Measurements from ENCODE around the gene CDK15.

CDK15 gene

DNA sequence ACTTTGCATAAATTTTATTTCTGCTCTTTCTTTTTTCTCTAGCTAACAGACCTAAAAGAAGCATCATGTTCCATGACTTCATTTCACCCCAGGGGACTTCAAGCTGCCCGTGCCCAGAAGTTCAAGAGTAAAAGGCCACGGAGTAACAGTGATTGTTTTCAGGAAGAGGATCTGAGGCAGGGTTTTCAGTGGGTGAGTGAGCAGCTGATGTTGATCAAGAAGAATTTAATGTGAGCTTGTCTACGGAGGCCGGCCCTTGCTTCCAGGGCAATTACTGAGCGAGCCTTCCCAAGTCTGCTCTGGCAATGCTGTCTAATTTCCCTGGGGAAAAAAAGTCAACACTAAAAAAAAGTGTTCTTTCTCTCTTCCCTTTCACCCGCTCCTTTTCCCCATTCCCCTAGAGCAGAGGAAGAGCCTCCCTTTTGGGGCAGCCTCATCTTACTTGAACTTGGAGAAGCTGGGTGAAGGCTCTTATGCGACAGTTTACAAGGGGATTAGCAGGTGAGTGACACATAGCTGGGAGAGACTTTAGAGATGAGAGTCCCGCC lies 1.2 kb downstream of the CDK15 start (continued):
- TF ChIP-seq ZNF214 (tag by site-specific recombination; IDR thresholded peaks at IDR 0.05; ENCODE audit: borderline replicate concordance) = no peak
- TF ChIP-seq ZNF184 (tag by site-specific recombination; IDR thresholded peaks at IDR 0.05) = no peak
- no peak for TF ChIP-seq KLF8 (tag by site-specific recombination; IDR thresholded peaks at IDR 0.05)
- TF ChIP-seq, protein P1, sequence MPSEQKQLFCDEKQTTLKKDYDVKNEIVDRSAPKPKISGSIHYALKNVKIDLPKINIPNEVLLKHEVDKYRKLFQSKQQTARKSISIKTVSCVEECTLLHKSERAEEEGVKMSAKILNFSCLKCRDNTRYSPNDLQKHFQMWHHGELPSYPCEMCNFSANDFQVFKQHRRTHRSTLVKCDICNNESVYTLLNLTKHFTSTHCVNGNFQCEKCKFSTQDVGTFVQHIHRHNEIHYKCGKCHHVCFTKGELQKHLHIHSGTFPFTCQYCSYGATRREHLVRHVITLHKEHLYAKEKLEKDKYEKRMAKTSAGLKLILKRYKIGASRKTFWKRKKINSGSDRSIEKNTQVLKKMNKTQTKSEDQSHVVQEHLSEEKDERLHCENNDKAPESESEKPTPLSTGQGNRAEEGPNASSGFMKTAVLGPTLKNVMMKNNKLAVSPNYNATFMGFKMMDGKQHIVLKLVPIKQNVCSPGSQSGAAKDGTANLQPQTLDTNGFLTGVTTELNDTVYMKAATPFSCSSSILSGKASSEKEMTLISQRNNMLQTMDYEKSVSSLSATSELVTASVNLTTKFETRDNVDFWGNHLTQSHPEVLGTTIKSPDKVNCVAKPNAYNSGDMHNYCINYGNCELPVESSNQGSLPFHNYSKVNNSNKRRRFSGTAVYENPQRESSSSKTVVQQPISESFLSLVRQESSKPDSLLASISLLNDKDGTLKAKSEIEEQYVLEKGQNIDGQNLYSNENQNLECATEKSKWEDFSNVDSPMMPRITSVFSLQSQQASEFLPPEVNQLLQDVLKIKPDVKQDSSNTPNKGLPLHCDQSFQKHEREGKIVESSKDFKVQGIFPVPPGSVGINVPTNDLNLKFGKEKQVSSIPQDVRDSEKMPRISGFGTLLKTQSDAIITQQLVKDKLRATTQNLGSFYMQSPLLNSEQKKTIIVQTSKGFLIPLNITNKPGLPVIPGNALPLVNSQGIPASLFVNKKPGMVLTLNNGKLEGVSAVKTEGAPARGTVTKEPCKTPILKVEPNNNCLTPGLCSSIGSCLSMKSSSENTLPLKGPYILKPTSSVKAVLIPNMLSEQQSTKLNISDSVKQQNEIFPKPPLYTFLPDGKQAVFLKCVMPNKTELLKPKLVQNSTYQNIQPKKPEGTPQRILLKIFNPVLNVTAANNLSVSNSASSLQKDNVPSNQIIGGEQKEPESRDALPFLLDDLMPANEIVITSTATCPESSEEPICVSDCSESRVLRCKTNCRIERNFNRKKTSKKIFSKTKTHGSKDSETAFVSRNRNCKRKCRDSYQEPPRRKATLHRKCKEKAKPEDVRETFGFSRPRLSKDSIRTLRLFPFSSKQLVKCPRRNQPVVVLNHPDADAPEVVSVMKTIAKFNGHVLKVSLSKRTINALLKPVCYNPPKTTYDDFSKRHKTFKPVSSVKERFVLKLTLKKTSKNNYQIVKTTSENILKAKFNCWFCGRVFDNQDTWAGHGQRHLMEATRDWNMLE (tag by site-specific recombination; conservative IDR thresholded peaks at IDR 0.05; ENCODE audit: low read depth) = no peak
- peak; percentile 11; the same call in 1 of the 2 replicates for TF ChIP-seq ZNF843 (tag by site-specific recombination; IDR thresholded peaks at IDR 0.05)
- TF ChIP-seq, protein P2, sequence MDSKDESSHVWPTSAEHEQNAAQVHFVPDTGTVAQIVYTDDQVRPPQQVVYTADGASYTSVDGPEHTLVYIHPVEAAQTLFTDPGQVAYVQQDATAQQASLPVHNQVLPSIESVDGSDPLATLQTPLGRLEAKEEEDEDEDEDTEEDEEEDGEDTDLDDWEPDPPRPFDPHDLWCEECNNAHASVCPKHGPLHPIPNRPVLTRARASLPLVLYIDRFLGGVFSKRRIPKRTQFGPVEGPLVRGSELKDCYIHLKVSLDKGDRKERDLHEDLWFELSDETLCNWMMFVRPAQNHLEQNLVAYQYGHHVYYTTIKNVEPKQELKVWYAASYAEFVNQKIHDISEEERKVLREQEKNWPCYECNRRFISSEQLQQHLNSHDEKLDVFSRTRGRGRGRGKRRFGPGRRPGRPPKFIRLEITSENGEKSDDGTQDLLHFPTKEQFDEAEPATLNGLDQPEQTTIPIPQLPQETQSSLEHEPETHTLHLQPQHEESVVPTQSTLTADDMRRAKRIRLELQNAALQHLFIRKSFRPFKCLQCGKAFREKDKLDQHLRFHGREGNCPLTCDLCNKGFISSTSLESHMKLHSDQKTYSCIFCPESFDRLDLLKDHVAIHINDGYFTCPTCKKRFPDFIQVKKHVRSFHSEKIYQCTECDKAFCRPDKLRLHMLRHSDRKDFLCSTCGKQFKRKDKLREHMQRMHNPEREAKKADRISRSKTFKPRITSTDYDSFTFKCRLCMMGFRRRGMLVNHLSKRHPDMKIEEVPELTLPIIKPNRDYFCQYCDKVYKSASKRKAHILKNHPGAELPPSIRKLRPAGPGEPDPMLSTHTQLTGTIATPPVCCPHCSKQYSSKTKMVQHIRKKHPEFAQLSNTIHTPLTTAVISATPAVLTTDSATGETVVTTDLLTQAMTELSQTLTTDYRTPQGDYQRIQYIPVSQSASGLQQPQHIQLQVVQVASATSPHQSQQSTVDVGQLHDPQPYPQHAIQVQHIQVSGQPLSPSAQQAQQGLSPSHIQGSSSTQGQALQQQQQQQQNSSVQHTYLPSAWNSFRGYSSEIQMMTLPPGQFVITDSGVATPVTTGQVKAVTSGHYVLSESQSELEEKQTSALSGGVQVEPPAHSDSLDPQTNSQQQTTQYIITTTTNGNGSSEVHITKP (tag by site-specific recombination; IDR thresholded peaks at IDR 0.05) = peak; percentile 61
- TF ChIP-seq, protein P3, sequence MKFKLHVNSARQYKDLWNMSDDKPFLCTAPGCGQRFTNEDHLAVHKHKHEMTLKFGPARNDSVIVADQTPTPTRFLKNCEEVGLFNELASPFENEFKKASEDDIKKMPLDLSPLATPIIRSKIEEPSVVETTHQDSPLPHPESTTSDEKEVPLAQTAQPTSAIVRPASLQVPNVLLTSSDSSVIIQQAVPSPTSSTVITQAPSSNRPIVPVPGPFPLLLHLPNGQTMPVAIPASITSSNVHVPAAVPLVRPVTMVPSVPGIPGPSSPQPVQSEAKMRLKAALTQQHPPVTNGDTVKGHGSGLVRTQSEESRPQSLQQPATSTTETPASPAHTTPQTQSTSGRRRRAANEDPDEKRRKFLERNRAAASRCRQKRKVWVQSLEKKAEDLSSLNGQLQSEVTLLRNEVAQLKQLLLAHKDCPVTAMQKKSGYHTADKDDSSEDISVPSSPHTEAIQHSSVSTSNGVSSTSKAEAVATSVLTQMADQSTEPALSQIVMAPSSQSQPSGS (tag by site-specific recombination; IDR thresholded peaks at IDR 0.05; ENCODE audit: low read depth) = no peak
- 0 out of 2 replicates have a peak, but pooled peaks have one; percentile 16 for TF ChIP-seq ZXDB (tag by site-specific recombination; IDR thresholded peaks at IDR 0.05)
- TF ChIP-seq, protein P4, sequence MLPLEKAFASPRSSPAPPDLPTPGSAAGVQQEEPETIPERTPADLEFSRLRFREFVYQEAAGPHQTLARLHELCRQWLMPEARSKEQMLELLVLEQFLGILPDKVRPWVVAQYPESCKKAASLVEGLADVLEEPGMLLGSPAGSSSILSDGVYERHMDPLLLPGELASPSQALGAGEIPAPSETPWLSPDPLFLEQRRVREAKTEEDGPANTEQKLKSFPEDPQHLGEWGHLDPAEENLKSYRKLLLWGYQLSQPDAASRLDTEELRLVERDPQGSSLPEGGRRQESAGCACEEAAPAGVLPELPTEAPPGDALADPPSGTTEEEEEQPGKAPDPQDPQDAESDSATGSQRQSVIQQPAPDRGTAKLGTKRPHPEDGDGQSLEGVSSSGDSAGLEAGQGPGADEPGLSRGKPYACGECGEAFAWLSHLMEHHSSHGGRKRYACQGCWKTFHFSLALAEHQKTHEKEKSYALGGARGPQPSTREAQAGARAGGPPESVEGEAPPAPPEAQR (tag by site-specific recombination; IDR thresholded peaks at IDR 0.05) = no peak
- TF ChIP-seq KLF16 (tag by site-specific recombination; IDR thresholded peaks at IDR 0.05) = no peak
- TF ChIP-seq ZNF157 (tag by site-specific recombination; IDR thresholded peaks at IDR 0.05) = no peak
- TF ChIP-seq ZEB2 (tag by site-specific recombination; IDR thresholded peaks at IDR 0.05) = no peak
- TF ChIP-seq ZNF548 (tag by site-specific recombination; IDR thresholded peaks at IDR 0.05) = no peak
- TF ChIP-seq EGR2 (tag by site-specific recombination; IDR thresholded peaks at IDR 0.05; ENCODE audit: low read depth) = no peak
- TF ChIP-seq MZF1 (tag by site-specific recombination; IDR thresholded peaks at IDR 0.05; ENCODE audit: borderline replicate concordance) = peak; percentile 36; the same call in 1 of the 2 replicates
- TF ChIP-seq ZNF837 (tag by site-specific recombination; IDR thresholded peaks at IDR 0.05) = no peak
- no peak for TF ChIP-seq ZFP37 (tag by site-specific recombination; IDR thresholded peaks at IDR 0.05)
- no peak for TF ChIP-seq ZNF473 (tag by site-specific recombination; IDR thresholded peaks at IDR 0.05)
- 0 out of 2 replicates have a peak, but pooled peaks have one; percentile 37 for TF ChIP-seq TRIM28 (IDR thresholded peaks at IDR 0.05; ENCODE audit: borderline replicate concordance, low read length)
- TF ChIP-seq, protein P5, sequence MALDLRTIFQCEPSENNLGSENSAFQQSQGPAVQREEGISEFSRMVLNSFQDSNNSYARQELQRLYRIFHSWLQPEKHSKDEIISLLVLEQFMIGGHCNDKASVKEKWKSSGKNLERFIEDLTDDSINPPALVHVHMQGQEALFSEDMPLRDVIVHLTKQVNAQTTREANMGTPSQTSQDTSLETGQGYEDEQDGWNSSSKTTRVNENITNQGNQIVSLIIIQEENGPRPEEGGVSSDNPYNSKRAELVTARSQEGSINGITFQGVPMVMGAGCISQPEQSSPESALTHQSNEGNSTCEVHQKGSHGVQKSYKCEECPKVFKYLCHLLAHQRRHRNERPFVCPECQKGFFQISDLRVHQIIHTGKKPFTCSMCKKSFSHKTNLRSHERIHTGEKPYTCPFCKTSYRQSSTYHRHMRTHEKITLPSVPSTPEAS (tag by site-specific recombination; IDR thresholded peaks at IDR 0.05) = no peak
- TF ChIP-seq ZNF670 (tag by site-specific recombination; IDR thresholded peaks at IDR 0.05; ENCODE audit: low read depth) = no peak
- TF ChIP-seq SETDB1 (IDR thresholded peaks at IDR 0.05; ENCODE audit: insufficient read length, low read length) = no peak
- TF ChIP-seq, protein P6, sequence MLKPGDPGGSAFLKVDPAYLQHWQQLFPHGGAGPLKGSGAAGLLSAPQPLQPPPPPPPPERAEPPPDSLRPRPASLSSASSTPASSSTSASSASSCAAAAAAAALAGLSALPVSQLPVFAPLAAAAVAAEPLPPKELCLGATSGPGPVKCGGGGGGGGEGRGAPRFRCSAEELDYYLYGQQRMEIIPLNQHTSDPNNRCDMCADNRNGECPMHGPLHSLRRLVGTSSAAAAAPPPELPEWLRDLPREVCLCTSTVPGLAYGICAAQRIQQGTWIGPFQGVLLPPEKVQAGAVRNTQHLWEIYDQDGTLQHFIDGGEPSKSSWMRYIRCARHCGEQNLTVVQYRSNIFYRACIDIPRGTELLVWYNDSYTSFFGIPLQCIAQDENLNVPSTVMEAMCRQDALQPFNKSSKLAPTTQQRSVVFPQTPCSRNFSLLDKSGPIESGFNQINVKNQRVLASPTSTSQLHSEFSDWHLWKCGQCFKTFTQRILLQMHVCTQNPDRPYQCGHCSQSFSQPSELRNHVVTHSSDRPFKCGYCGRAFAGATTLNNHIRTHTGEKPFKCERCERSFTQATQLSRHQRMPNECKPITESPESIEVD (tag by site-specific recombination; IDR thresholded peaks at IDR 0.05) = peak; percentile 82; the same call in 1 of the 2 replicates
- no peak for TF ChIP-seq KLF7 (tag by site-specific recombination; IDR thresholded peaks at IDR 0.05; ENCODE audit: borderline replicate concordance)
- no peak for TF ChIP-seq ZNF155 (tag by site-specific recombination; IDR thresholded peaks at IDR 0.05)
- no peak for TF ChIP-seq ZNF707 (tag by site-specific recombination; IDR thresholded peaks at IDR 0.05)

Measured in HEK293 (cell line).